NCI-H510A treated with DMSO at 0.1 percent for 48 hours (cell line): ENCODE measurements around the gene CHMP2A.
"Not testable (repeated sequence)": the region's sequence is repeated elsewhere in the genome, so short reads cannot be mapped to it uniquely, and the experiment has no call there.

Experiments
- DNase-seq: peaks from one replicate; lab custom pipeline; 2025; lab: John Stamatoyannopoulos, UW

Gene CHMP2A

GRCh38 chr19:58511353-58512208, 43.3 kb downstream of the CHMP2A start, which contains the start of gene SLC27A5:
TSS of gene SLC27A5 (minus strand) at chr19:58511992. CDS start at chr19:58511955, 37 bp downstream.
- DNase-seq = no peak

GRCh38 chr19:58510084-58510862, 44.6 kb downstream of the CHMP2A start:
- no peak for DNase-seq

DNA sequence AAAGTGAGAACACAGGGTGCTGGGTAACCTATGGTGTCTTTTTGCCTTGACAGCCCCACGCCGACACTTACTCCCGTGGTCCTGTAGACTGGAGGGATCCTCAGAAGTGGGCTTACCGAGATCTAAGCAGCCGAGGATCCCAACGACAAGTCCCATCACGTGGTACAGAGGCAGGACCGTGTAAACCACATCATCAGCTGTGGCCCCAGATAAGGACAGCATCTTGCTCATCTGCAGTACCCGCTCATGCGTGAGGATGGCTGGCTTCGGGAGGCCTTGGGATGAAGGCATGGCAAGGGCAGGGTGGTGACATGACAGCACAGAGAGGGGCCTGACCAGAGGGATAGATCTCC, 45.2 kb downstream of the CHMP2A start:
- DNase-seq = no peak

- not testable (repeated sequence) for DNase-seq
These were observed 47.2 kb downstream of the CHMP2A start for GRCh38 chr19:58507602-58508223.
